ENCODE data around the gene ADAM12.

Gene ADAM12

GRCh38 chr10:126104767-126105166, 283.5 kb downstream of the ADAM12 start:
- no peak for DNase-seq

- no peak for DNase-seq
Measured at GRCh38 chr10:126102636-126103035, 285.6 kb downstream of the ADAM12 start.

GRCh38 chr10:126101736-126102135, 286.5 kb downstream of the ADAM12 start:
- DNase-seq, result no peak

- no peak for DNase-seq
Measured at GRCh38 chr10:126101325-126101724, 287.0 kb downstream of the ADAM12 start.

- DNase-seq, result no peak
Measured at GRCh38 chr10:126099366-126099765, 288.9 kb downstream of the ADAM12 start.

GRCh38 chr10:126098226-126098581, 290.1 kb downstream of the ADAM12 start:
- DNase-seq, result no peak

GRCh38 chr10:126097558-126098225, 290.6 kb downstream of the ADAM12 start:
- DNase-seq, result no peak

GRCh38 chr10:126094537-126094936, 293.7 kb downstream of the ADAM12 start:
- DNase-seq, result no peak

- no peak for DNase-seq
Measured at GRCh38 chr10:126092366-126093215, 295.7 kb downstream of the ADAM12 start.

- no peak for DNase-seq
Measured at GRCh38 chr10:126090911-126091728, 297.2 kb downstream of the ADAM12 start.

- DNase-seq, result no peak
Measured at GRCh38 chr10:126090443-126090842, 297.8 kb downstream of the ADAM12 start.

- no peak for DNase-seq
Measured at GRCh38 chr10:126087796-126088505, 300.3 kb downstream of the ADAM12 start.

- no peak for DNase-seq
Measured at GRCh38 chr10:126087153-126087680, 301.1 kb downstream of the ADAM12 start.

- DNase-seq, result no peak
Measured at GRCh38 chr10:126085806-126086205, 302.5 kb downstream of the ADAM12 start.

GRCh38 chr10:126084369-126084768, 303.9 kb downstream of the ADAM12 start:
- no peak for DNase-seq

- no peak for DNase-seq
Measured at GRCh38 chr10:126083009-126083408, 305.3 kb downstream of the ADAM12 start.

- DNase-seq, result no peak
Measured at GRCh38 chr10:126081841-126082466, 306.3 kb downstream of the ADAM12 start.

- no peak for DNase-seq
Measured at GRCh38 chr10:126080879-126081411, 307.3 kb downstream of the ADAM12 start.

- no peak for DNase-seq
Measured at GRCh38 chr10:126080291-126080825, 307.9 kb downstream of the ADAM12 start.

- no peak for DNase-seq
Measured at GRCh38 chr10:126075009-126075408, 313.3 kb downstream of the ADAM12 start.

- DNase-seq, result no peak
Measured at GRCh38 chr10:126074291-126074690, 314.0 kb downstream of the ADAM12 start.

GRCh38 chr10:126073606-126074005, 314.7 kb downstream of the ADAM12 start:
- no peak for DNase-seq
